GM18909 (cell line): ENCODE results near the gene MRPL50.

Experiments used
- ATAC-seq: cut with Tn5 transposase; IDR thresholded peaks from one replicate; pipeline ENCODE4 v1.9.1; 2021; ENCODE audit warnings: mild to moderate bottlenecking; ENCODE audit not compliant: unreplicated experiment, poor library complexity

The MRPL50 gene

DNA sequence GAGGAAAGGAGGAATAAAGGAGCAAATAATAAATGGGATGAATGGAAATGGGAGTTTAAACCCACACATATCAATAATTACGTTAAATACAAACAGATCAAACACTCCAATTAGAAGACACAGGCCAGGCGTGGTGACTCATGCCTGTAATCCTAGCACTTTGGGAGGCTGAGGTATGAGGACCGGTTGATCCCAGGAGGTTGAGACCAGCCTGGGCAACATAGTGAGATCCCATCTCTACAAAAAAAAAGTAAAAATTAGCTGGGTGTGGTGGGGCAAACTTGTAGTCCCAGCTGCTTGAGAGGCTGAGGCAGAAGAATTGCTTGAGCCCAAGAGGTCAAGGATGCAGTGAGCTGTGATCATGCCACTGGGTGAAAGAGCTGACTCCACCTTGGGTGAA is 17.3 kb downstream of the MRPL50 start:
- no peak for ATAC-seq

DNA sequence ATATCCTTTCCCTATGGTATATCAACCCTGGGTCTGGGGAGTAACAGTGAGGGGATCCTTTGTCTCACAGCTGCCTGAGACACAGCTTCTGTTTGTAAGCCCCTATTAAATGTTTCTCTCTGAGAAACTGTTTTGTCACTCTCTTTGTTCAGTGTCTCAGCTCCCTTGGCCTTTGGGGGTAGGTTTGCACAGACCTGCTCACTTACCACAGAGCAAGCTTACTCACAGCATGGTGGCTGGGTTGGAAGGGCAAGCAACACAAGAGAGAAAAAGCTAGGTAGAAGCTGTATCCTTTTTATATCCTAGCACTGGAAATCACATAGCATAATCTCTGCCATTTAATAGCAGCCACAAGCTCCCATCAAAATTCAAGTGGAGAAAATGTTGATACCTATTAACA is 18.1 kb downstream of the MRPL50 start:
- ATAC-seq: no peak

DNA sequence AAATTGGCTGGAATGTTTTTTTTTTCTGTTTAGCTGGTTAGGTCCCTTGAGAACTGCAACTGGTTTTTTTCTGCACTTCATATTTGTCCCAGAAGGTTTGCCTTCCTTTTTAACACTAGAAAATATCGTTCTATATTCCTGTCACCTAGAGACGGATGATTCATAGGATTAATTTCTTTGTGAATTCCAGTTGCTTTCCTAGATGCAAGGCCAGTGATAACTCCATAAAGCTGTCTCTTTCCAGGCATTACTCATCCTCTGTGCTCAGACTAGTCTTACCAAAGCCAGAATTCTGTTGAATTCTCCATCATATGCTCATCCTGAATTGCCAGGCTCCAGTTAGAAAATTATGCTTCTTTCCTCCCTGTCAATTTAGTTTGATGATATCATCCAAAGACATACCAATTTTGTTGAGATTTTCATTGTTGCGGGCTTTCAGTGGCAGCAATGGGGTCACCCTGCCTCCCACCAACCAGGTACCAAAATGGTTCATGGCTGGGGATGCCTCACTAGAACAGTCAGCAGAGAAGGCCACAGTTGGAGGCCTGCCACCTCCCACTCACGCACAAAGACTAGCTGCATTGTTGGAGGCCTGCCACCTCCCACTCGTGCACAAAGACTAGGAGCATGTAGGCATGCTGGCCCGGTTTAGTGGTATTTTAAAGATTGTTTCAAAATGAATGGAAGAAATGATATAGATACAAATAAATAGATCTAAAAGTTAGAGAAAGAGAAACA is 22.1 kb downstream of the MRPL50 start:
- ATAC-seq: no peak

DNA sequence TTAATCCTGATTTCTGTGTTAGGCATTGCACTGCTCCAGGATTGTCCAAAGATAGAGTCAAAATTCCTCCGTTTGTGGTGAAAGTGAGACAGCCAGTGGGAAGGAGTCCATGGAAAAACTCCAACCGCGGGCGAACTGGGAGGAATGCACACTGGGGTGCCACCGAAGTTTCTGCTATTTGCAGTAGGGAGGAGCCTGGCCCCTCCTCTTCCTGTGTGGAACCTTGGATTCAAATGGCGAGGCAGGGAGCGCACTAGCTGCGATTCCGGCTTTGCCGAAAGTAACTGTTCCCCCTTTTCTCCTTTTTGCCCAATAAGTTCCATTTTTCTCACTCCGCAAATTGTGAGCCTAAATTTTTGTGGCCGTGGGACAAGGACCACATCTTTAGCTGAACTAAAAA is 22.9 kb downstream of the MRPL50 start:
- no peak for ATAC-seq

DNA sequence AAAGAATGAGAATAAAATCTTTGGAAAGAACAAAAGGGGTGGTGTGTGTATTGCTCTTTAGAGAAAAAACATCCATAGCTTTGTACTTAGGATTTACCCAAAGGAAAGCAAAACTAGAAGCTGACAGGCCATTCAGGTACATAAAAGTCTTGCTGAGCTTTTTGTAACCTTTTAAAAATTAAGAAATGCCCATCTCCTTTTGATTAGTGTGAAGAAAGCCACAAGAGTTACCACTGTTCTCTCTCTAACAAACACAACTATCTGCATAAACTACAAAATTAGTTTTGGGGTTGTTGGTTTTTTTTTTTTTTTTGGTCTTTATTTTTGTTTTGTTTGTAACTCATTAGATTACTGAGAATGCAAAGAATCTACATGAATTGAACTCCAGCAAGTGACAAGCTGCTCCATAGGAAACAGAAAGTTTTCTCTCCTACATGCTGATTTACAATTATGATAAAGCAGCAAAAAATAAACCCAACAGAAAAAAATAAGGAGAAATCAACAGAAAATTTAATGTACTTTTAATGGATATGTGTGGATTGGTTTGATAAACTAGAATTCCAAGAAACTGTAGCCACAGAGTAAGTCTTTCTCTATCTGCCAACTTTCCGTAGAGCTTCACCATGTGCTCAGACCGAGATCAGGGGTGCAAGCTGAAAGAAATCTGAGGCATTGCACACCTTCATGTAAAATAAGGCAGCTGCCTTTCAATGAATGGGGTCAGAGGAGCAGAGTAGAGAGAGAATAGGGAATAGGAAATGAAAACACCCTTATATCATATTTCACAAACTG is 25.9 kb downstream of the MRPL50 start:
- ATAC-seq: no peak

DNA sequence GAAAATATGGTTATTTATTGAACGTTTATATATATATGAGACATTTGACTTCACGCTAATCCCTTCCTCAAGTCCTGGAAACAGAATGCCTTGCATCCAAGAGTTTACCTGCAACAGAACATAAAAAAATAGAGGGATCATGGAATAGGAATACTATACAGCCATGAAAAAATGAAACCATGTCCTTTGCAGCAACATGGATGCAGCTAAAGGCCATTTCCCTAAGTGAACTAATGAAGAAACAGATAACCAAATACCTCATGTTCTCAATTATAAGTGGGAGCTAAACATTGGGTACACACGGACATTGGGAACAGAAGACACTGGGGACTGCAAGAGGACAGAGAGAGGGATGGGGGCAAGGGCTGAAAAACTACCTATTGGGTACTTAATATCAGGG is 26.6 kb downstream of the MRPL50 start:
- ATAC-seq: no peak

DNA sequence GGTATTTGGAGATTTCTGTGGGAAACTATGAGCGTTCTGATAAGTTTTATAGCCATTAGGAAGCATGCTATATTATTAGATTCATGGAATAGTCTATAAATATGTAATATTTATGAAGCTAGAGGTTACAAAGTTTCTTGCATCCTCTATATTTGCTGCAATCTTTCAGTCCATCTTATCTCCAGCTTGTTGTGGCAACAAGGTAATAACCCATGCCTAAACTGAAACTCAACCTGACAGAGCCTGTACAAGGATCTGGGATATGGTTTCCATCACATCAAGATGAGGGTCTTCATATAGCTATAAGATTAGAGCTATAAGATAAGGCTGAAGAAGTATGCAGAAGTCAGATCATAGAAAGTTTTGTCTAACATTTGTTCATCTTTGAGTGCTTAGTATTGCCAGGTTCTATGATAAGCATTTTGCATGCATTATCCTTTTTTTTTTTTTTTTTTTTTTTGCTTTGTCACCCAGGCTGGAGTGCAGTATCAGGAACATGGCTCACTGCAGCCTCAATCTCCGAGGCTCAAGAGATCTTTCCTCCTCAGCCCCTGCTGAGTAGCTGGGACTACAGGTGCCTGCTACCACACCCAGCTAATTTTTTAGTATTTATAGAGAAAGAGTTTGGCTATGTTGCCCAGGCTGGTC is 28.4 kb downstream of the MRPL50 start:
- ATAC-seq: no peak

DNA sequence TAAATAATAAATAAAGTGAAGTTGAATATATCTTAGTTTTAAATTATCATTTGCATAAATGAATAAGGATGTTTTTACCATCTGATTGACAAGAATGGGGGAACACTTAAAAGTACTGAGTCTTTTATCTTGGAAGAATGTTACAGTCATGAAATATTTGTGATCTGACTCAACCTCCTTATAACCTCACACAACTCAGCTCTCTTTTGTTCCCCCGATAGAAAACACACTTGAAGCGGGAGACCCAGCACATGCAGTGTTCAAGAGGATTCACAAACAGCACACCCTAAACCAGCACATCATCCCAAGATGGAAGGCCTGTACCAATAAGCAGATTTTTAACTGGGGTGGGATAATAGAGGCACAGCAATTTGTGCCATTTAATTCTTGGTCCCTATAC is 29.1 kb downstream of the MRPL50 start:
- no peak for ATAC-seq

DNA sequence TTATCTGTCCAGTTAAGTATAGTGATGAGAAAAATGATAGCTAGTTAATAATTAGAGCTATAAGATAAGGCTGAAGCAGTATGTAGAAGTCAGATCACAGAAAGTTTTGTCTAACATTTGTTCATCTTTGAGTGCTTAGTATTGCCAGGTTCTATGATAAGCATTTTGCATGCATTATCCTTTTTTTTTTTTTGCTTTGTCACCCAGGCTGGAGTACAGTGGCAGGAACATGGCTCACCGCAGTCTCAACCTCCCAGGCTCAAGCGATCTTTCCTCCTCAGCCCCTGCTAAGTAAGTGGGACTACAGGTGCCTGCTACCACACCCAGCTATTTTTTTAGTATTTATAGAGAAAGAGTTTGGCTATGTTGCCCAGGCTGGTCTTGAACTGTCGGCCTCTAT is 31.1 kb downstream of the MRPL50 start:
- ATAC-seq: no peak

DNA sequence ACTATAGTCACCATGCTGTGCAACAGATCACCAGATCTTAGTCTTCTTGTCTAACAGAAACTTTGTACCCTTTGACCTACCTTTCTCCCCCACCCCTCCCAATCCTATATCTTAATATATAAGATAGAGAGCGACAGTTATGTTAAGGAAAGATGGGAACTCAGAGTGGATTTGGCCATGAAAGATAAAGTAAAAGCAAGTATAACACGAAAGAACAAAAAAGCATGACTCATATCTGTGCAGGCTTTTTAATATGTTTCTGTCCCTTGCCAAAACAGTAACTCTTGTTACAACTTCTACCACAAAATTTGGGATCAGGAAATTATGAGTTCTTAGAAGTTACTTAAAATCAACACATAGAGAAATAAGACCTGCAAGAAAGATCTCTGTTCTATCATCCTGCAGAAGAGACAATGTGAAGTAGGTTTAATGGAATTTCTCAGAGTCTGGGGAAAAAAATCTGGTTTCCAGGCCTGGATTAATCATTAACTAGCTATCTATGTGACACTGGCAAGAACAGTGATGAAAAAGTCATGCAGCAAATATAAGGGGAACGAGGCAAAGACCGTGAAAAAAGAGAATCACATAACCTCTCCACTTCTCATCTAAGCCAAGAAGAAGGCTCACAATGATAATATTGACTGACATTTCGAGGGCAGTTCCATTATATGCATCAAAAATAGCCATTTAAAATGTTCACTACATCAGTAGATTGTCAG is 32.2 kb downstream of the MRPL50 start:
- no peak for ATAC-seq

DNA sequence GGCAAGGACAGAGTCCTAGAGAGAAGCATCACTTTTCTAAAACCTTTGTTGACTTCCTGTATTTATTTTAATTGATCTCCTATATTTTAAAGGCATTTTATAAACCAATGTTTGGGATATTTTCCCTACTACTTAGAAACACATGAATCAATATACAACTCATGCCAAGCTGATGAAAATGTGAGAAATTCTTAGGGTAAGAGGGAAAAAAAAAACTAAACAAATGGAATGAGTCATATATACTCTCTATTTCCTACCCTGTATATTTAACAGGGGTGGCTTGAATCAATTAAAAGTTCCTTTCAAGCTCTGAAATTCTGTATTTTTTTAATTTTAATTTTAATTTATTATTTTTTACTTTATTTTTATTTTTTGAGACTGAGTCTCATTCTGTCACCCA is 33.2 kb downstream of the MRPL50 start:
- no peak for ATAC-seq

DNA sequence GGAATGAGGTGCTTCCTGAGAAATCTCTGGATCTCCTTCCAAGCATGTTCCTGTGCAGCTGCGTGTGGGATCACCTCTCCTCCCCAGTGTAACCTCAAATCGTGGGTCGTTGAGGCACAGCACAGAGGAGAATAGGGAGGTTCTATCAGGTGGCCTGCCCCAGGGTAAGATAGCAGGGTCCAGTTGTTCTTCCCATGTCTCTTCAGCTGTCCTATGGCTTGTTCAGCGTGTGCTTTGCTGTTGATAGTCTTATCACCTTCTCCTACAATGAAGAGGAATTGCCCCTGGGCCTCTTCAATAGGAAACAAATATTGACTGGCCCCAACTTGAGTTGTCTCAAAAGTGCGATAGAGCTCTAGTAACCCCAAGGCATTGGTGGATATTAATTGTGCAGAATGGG is 36.0 kb downstream of the MRPL50 start:
- no peak for ATAC-seq

DNA sequence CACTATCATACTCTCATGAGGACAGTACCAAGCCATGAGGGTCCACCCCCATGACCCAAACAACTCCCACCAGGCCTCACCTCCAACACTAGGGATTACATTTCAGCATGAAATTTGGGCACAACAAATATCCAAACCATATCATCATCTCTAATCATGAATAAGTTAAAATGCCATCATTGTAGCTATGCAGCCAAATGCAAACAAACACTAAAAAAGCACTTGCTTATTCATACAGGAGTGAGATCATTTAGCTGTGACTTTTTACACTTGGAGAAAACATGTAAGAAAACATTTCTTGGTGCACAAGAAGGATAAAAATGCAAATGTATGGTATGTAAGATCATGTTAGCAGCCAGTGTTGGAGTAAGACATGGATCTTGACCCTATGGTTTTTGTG is 37.8 kb downstream of the MRPL50 start:
- no peak for ATAC-seq

DNA sequence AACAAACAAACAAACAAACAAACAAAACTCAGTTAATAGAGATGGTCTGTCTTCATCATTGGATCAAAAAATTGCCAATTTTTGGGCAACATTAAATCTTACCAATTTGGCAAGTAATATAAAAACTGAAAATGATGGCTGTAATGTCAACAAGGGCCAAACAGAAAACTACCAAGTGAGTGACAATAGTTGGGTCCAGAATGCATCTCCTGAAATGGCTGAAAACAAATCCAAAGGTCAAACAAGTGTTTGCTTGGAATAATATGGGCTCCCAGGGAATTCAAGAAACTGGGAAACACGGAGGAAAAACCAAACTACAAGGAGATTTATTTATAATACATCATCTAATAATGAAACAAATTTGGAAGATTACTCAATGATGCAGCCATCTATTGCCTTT is 38.7 kb downstream of the MRPL50 start:
- no peak for ATAC-seq

DNA sequence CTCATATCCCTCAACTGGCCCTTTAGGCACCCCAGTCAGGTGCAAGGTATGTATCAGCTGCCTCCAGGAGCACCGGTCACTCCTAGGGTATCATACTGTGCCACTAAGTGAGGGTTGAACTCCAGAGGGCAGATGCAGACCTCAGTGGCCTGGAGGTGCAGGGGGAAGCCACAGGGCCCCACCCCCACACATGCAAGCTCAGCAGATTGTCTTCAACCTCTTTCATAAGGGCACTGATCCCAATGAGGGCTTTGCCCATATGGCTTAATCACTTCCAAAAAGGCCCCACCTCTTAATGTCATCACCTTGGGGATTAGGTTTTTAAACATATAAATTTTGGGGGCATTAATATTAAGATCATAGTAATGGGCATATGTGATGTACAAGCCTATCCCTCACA is 41.8 kb downstream of the MRPL50 start:
- no peak for ATAC-seq

DNA sequence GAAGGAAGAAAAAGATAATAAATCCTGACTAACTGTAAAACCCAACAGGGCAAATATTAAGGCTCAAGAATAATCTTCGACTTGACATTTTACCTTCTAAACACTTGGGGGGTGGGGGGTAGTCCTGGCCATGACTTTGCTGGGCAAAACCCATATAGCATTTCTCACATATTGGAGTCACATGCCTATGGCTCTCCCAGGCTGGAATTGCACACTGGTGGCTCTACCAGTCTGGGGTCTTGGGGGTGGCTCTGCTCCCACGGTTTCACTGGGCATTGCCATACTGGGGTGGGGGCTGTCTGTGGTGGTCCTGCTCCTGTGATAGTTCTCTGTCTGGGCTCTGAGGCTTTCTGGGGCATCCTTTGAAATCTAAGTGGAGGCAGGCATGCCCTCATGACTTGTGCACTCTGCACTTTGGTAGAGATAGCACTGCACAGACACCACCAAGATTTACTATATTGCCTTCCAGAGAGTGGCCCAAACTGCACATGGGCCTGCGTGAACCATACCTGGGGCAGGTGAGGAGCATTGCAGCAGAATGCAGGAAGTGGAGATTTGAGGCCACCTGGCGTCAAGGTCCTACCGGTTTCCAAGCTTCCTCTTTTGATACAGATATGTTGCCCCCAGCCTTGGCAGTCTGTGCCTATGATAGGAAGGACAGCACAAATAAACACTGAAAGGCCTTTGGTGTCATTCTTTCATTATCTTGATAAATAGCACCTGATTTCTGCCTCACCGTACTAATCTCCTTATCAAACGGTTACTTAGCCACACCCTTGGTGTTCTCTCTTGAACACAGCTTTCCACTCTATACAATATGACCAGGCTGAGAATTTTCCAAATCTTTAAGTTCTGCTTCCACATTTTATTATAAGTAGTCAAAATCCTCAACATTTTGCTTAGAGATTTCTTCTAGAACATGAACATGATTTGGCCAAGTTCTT is 43.4 kb downstream of the MRPL50 start:
- ATAC-seq: no peak

DNA sequence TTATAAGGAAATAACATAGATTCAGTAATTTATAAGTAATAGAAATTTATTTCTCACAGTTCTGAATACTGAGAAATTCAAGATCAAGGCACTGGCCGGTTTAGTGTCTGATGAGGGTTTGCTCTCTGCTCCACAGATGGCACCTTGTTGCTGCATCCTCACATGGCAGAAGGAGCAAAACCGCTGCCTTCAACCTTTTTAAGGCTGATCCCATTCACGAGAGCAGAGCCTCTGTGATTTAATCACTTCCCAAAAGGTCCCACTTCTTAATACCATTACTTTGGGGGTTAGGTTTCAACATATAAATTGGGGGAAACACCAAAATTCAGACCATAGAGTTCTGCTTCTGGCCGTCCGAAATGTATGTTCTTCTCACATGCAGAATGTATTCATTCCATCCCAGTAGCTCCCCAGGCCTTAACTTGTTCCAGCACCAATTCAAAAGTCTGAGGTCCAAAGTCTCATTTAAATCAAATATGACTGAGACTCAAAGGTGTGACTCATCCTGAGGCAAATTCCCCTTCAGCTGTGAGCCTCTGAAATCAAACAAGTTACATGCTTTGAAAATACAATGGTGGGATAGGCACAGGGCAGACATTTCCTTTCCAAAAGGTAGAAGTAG is 44.2 kb downstream of the MRPL50 start:
- no peak for ATAC-seq

DNA sequence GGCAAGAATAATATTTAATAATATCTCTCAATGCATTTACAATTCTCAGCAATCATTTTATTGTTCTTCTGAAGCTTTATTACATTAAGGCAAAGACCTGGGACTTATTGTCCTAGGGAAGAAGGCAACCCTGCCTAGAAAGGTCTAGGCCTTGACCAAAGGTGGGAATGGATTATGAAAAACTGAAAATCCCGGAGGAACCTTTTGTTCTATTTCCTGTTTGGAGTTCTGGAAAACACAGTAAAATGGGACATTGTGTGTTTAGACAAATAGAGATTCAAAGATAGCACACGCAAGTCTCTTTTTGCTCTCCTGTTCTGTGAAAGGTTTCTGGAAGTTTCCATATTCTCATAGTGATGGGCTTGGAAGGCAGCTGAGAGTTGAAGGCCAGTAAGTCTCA is 44.7 kb downstream of the MRPL50 start:
- no peak for ATAC-seq

DNA sequence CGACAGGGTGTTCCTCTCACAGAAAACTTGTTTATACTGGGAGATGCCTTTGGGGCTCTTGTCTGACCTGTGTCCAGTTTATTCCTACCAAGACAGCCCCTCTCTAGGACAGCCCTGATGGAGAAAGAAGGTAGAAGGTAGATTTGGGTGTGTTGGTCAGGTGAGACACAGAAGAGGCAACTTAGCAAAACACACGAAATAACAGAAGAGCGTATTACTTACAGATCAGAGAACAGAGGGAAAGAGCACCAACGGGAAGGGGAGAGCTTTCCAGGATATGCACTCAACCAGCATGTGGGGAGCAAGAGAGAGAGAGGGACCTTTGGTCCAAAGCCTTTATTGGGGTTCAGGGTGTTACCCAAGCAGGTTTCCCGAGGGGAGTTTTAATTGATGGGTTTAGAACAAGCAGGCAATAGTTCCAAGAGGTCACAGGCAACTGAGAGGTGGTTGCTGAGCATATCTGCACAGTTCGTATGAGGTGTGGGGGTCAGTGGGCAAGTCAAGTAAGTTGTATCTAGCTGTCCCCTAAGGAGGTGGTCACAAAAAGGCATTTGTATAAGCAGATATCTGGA is 45.4 kb downstream of the MRPL50 start:
- no peak for ATAC-seq
